Epithelial cell of esophagus (primary cell): ENCODE measurements around the gene IFT20.
"Not testable (repeated sequence)": the region's sequence is repeated elsewhere in the genome, so short reads cannot be mapped to it uniquely, and the experiment has no call there.

ENCODE experiments used
- DNase-seq: peaks from one replicate; pipeline ENCODE4 v3.0.0; 2010; ENCODE audit warnings: low read depth
- H3K4me3 ChIP-seq: 2 replicates; pipeline ENCODE4 v1.5.1; 2011; ENCODE audit warnings: mild to moderate bottlenecking, low read length, control low read depth
- CTCF ChIP-seq: IDR thresholded peaks from 2 replicates; pipeline ENCODE4 v1.5.1; 2011; ENCODE audit warnings: low read depth, mild to moderate bottlenecking, low read length, control low read depth, inconsistent platforms; ENCODE audit not compliant: insufficient read depth; ENCODE audit errors: missing control alignments

IFT20 gene

GRCh38 chr17:28295677-28296578 is 39.3 kb downstream of the IFT20 start:
- no peak for TF ChIP-seq CTCF
- DNase-seq, result no peak
- no peak overlapping the region for H3K4me3 ChIP-seq

GRCh38 chr17:28293994-28294393 is 41.3 kb downstream of the IFT20 start:
- no peak for DNase-seq
- no peak overlapping the region for H3K4me3 ChIP-seq
- no peak for TF ChIP-seq CTCF

- not testable (repeated sequence) for H3K4me3 ChIP-seq, DNase-seq
Observed at GRCh38 chr17:28292878-28293277, 42.4 kb downstream of the IFT20 start.

- no peak for DNase-seq
- H3K4me3 ChIP-seq, result no peak overlapping the region
- no peak for TF ChIP-seq CTCF
Observed at GRCh38 chr17:28291780-28292330, 43.4 kb downstream of the IFT20 start.

DNA sequence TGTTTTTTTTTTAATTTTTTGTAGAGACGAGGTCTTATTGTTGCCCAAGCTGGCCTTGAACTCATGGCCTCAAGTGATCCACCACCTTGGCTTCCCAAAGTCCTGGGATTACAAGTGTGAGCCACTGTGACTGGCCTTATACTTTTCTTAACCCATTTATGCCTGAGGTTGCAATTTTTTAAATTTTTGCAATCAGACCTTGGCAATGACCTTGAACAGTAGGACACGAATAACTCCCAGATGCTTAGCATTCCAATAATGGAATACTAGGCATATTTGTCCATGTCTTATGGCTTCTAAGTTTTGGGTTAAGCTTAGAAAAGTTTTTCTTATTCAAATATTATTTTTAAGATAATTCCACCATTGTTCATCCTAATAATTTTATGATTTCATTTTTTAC is 44.6 kb downstream of the IFT20 start:
- TF ChIP-seq CTCF, result no peak
- DNase-seq, result no peak
- no peak overlapping the region for H3K4me3 ChIP-seq

DNA sequence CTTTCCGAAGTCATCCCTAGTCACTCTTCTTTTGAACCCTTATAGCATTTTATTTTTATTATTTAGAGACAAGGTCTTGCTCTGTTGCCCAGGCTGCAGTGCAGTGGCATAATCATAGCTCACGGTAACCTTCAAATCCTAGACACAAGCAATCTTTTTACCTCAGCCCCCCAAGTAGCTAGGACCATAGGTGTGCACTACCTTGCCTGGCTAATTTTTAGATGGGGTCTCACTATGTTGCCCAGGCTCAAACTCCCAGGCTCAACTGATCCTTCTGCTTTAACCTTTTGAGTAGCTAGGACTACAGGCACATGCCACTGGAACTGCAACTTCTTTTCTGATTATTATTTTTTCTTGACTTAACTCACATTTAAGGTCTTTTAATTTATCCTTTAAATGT is 49.3 kb downstream of the IFT20 start:
- no peak for TF ChIP-seq CTCF
- DNase-seq, result no peak
- H3K4me3 ChIP-seq, result no peak overlapping the region

GRCh38 chr17:28282596-28282995 is 52.7 kb downstream of the IFT20 start:
- DNase-seq, result peak; percentile 88
- no peak for TF ChIP-seq CTCF
- no peak overlapping the region for H3K4me3 ChIP-seq
